OCI-LY1 (cell line): ENCODE results near the gene DCUN1D5.

Experiments
- H2AFZ ChIP-seq: fragments of 200-600 bp; sonication (generic), shearing (Covaris generic); 2 replicates; pipeline ENCODE4 v1.6.0; 2014; ENCODE audit warnings: antibody characterized with exemption, mild to moderate bottlenecking, low read length
- H3F3A ChIP-seq: fragments of 200-600 bp; sonication (generic), shearing (Covaris generic); 2 replicates; pipeline ENCODE4 v1.6.0; 2014; ENCODE audit warnings: mild to moderate bottlenecking, antibody characterized with exemption, low read length, moderate library complexity; ENCODE audit not compliant: insufficient read depth
- H3K27ac ChIP-seq: fragments of 200-600 bp; sonication (generic); 2 replicates; pipeline ENCODE4 v1.5.1; 2014; ENCODE audit warnings: low read length, mixed run types, mild to moderate bottlenecking, low read depth; ENCODE audit not compliant: poor library complexity, severe bottlenecking
- H3K27me3 ChIP-seq: fragments of 200-600 bp; sonication (generic); 2 replicates; pipeline ENCODE4 v1.6.0; 2014; ENCODE audit warnings: antibody characterized with exemption, mild to moderate bottlenecking, low read length, moderate library complexity; ENCODE audit not compliant: insufficient read depth
- H3K36me3 ChIP-seq: fragments of 200-600 bp; sonication (generic); 2 replicates; pipeline ENCODE4 v1.6.1; 2014; ENCODE audit warnings: mild to moderate bottlenecking, antibody characterized with exemption, low read length, moderate library complexity, mixed read lengths; ENCODE audit not compliant: insufficient read depth
- H3K4me1 ChIP-seq: fragments of 200-600 bp; sonication (generic); 2 replicates; pipeline ENCODE4 v1.5.1; 2014; ENCODE audit warnings: mild to moderate bottlenecking, low read length, moderate library complexity; ENCODE audit not compliant: insufficient read depth, severe bottlenecking
- H3K4me2 ChIP-seq: fragments of 200-600 bp; sonication (generic), shearing (Covaris generic); 2 replicates; pipeline ENCODE4 v1.6.1; 2014; ENCODE audit warnings: low read length
- H3K4me3 ChIP-seq: fragments of 200-600 bp; sonication (generic); 2 replicates; pipeline ENCODE4 v1.5.1; 2014; ENCODE audit warnings: low read length, low read depth, mild to moderate bottlenecking, mixed read lengths; ENCODE audit not compliant: poor library complexity, severe bottlenecking
- H3K79me2 ChIP-seq: fragments of 200-600 bp; shearing (Covaris generic); 2 replicates; pipeline ENCODE4 v1.6.1; 2016; ENCODE audit warnings: mixed run types, low read length, mixed read lengths; ENCODE audit not compliant: insufficient read depth
- H3K9ac ChIP-seq: fragments of 200-600 bp; sonication (generic), shearing (Covaris generic); 2 replicates; pipeline ENCODE4 v1.6.1; 2014; ENCODE audit warnings: mild to moderate bottlenecking, low read length, mixed read lengths
- H3K9me2 ChIP-seq: fragments of 200-600 bp; sonication (generic), shearing (Covaris generic); 2 replicates; pipeline ENCODE4 v1.6.1; 2014; ENCODE audit warnings: low read depth, mild to moderate bottlenecking, low read length, mixed read lengths
- H3K9me3 ChIP-seq: fragments of 200-600 bp; shearing (Covaris generic); 2 replicates; pipeline ENCODE4 v1.6.1; 2014; ENCODE audit warnings: low read length, mixed read lengths
- H4K20me1 ChIP-seq: fragments of 200-600 bp; sonication (generic), shearing (Covaris generic); 2 replicates; pipeline ENCODE4 v1.6.0; 2016; ENCODE audit warnings: mild to moderate bottlenecking, low read length; ENCODE audit not compliant: insufficient read depth
- EZH2 ChIP-seq: fragments of 200-600 bp; sonication (generic), shearing (Covaris generic); IDR thresholded peaks from 2 replicates; pipeline ENCODE4 v1.8.0; 2017; ENCODE audit warnings: borderline replicate concordance, mixed run types, mild to moderate bottlenecking, antibody characterized with exemption, low read length, moderate library complexity, mixed read lengths
- TF ChIP-seq, protein P1 (sequence below): fragments of 200-600 bp; sonication (generic), shearing (Covaris generic); IDR thresholded peaks from 2 replicates; pipeline ENCODE4 v1.5.1; 2017; ENCODE audit warnings: mild to moderate bottlenecking, antibody characterized with exemption, low read length, moderate library complexity, mixed read lengths

DCUN1D5 gene

DNA sequence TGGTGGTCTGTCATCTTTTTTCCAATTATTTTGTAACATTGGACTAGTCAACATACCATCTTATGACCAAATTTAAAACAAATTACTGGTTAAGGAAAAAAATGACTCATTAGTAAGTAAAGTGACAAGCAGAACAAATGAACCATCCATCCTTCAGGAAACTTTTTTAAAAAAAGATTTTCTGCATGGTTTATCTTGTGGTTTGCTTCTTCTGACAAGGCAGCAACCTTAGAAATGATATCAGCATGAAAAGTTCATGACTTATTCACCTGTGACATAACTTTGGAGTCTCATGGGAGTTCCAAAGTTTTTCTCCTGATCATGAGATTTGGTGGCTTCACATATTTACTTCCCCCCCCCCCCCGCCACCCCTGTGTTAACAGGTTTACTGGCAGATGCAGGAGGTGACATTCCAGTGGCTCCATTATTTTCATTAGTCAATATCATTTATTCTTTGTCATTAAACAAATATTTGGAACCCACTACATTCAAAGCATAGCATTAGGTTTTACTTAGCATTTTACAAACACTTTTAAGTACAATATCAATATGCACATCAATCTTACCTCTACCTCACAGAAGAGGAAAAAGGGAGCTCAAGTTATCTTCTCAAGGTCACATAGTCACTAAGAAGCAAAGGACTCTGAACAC is 40.7 kb downstream of the DCUN1D5 start:
- H3K4me3 ChIP-seq, result no peak overlapping the region
- H3K27ac ChIP-seq, result no peak overlapping the region
- H3K36me3 ChIP-seq, result no peaks in the 10 kb centered on the region; the same call in 1 of the 2 replicates
- TF ChIP-seq EZH2, result no peak
- TF ChIP-seq, protein P1, sequence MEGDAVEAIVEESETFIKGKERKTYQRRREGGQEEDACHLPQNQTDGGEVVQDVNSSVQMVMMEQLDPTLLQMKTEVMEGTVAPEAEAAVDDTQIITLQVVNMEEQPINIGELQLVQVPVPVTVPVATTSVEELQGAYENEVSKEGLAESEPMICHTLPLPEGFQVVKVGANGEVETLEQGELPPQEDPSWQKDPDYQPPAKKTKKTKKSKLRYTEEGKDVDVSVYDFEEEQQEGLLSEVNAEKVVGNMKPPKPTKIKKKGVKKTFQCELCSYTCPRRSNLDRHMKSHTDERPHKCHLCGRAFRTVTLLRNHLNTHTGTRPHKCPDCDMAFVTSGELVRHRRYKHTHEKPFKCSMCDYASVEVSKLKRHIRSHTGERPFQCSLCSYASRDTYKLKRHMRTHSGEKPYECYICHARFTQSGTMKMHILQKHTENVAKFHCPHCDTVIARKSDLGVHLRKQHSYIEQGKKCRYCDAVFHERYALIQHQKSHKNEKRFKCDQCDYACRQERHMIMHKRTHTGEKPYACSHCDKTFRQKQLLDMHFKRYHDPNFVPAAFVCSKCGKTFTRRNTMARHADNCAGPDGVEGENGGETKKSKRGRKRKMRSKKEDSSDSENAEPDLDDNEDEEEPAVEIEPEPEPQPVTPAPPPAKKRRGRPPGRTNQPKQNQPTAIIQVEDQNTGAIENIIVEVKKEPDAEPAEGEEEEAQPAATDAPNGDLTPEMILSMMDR, result no peak
- H3K4me1 ChIP-seq, result no peaks in the 10 kb centered on the region
- no peak overlapping the region for H3K9ac ChIP-seq
- H3K79me2 ChIP-seq, result no peaks in the 10 kb centered on the region
- H2AFZ ChIP-seq, result no peak overlapping the region
- H3F3A ChIP-seq, result no peaks in the 10 kb centered on the region
- no peaks in the 10 kb centered on the region for H3K27me3 ChIP-seq
- no peaks in the 10 kb centered on the region for H4K20me1 ChIP-seq
- H3K4me2 ChIP-seq, result no peak overlapping the region
- no peaks in the 10 kb centered on the region for H3K9me3 ChIP-seq
- no peaks in the 10 kb centered on the region for H3K9me2 ChIP-seq

DNA sequence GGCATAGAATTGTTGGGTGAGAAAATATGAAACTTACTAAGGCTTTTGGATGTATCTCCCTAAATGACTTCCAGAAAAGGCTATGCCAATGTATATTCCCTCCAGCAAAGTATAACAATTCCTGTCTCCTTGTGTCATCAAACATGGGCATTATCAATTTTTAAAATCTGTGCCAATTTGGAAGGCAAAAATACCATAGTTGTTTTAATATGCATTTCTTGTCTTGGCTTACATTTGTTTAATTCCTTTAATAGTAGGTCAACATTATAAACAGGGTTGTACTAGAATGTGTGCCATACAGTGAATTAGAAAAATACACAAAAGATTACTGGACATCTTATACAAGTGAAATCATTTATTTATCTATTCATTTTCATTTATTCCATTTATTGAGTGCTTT is 41.6 kb downstream of the DCUN1D5 start:
- no peaks in the 10 kb centered on the region for H3K79me2 ChIP-seq
- H3K9me3 ChIP-seq, result no peaks in the 10 kb centered on the region
- H3K4me3 ChIP-seq, result no peak overlapping the region
- no peak overlapping the region for H3K27ac ChIP-seq
- no peaks in the 10 kb centered on the region for H3K9me2 ChIP-seq
- TF ChIP-seq, protein P1, result no peak
- H3K4me1 ChIP-seq, result no peaks in the 10 kb centered on the region
- H3K9ac ChIP-seq, result no peak overlapping the region
- no peak overlapping the region for H3K4me2 ChIP-seq
- no peaks in the 10 kb centered on the region for H3K27me3 ChIP-seq
- no peak overlapping the region for H2AFZ ChIP-seq
- no peaks in the 10 kb centered on the region for H3F3A ChIP-seq
- H4K20me1 ChIP-seq, result no peaks in the 10 kb centered on the region
- no peaks in the 10 kb centered on the region; the same call in 1 of the 2 replicates for H3K36me3 ChIP-seq

DNA sequence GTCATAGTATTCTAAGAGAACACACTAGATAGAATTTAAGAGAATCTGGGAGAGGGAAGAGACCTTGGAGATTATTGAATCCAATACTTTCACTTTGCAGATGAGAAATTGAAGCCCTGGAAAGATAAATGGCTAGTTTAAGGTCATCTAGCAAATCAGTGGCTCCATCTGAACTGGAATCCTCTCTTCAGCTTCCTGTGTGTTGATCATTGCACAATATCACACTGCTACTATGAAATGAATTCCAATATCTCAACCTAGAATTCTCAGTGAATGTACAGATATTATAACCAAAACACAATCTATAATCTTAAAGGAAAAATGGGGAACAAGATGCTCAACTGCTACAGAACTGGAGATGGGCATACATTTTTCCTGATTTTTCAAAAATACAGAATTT is 44.1 kb downstream of the DCUN1D5 start:
- TF ChIP-seq, protein P1, result no peak
- no peak for TF ChIP-seq EZH2
- H3K4me1 ChIP-seq, result no peaks in the 10 kb centered on the region
- H3K79me2 ChIP-seq, result no peaks in the 10 kb centered on the region
- no peak overlapping the region for H3K4me3 ChIP-seq
- H3K36me3 ChIP-seq, result no peaks in the 10 kb centered on the region
- H3K9me3 ChIP-seq, result no peaks in the 10 kb centered on the region
- H4K20me1 ChIP-seq, result no peaks in the 10 kb centered on the region
- H3K27me3 ChIP-seq, result no peaks in the 10 kb centered on the region
- no peaks in the 10 kb centered on the region for H3F3A ChIP-seq
- H3K4me2 ChIP-seq, result no peak overlapping the region
- H2AFZ ChIP-seq, result no peak overlapping the region
- H3K9me2 ChIP-seq, result no peaks in the 10 kb centered on the region
- no peak overlapping the region for H3K27ac ChIP-seq
- no peak overlapping the region for H3K9ac ChIP-seq
